ENCODE data around the gene RHPN2.
"Not testable (repeated sequence)": the region's sequence is repeated elsewhere in the genome, so short reads cannot be mapped to it uniquely, and the experiment has no call there.

GRCh38 chr19:33002126-33002865, 62.4 kb downstream of the RHPN2 start:
- not testable (repeated sequence) for TF ChIP-seq CTCF (IDR thresholded peaks at IDR 0.05); MAFK (IDR thresholded peaks at IDR 0.05; ENCODE audit: partially characterized antibody); REST (IDR thresholded peaks at IDR 0.05); CHD2 (IDR thresholded peaks at IDR 0.05; ENCODE audit: low read length, partially characterized antibody); HOXA7 (CRISPR knock-in tag; IDR thresholded peaks at IDR 0.05); HMGXB4 (CRISPR knock-in tag; IDR thresholded peaks at IDR 0.05; ENCODE audit: borderline replicate concordance); ZNF302 (CRISPR knock-in tag; IDR thresholded peaks at IDR 0.05); POLR2A (IDR thresholded peaks at IDR 0.05; ENCODE audit: low read length); PHF8 (IDR thresholded peaks at IDR 0.05; ENCODE audit: borderline replicate concordance, low read depth); RAD21 (conservative IDR thresholded peaks at IDR 0.05 in 1 of 2, IDR thresholded peaks at IDR 0.05 in 1 of 2); RCOR1 (IDR thresholded peaks at IDR 0.05; ENCODE audit: low read depth, low read length); MYC (IDR thresholded peaks at IDR 0.05; ENCODE audit: borderline replicate concordance, low read length)
